ENCODE results near the gene MSX1.
"Not testable (repeated sequence)": the region's sequence is repeated elsewhere in the genome, so short reads cannot be mapped to it uniquely, and the experiment has no call there.

Gene MSX1

GRCh38 chr4:4820261-4820660 lies 39.2 kb upstream of the MSX1 start:
- no peak for TF ChIP-seq CTCF (IDR thresholded peaks at IDR 0.05; ENCODE audit: insufficient read depth, low read depth, low read length, missing control alignments)

GRCh38 chr4:4820739-4821138 lies 38.7 kb upstream of the MSX1 start:
- TF ChIP-seq CTCF (IDR thresholded peaks at IDR 0.05; ENCODE audit: insufficient read depth, low read depth, low read length, missing control alignments): no peak
- H3K4me3 ChIP-seq (ENCODE audit: low read length): no peak overlapping the region
- no peak for DNase-seq (ENCODE audit: low read depth)

More at GRCh38 chr4:4820261-4820660, 39.2 kb upstream of the MSX1 start:
- DNase-seq (ENCODE audit: low read depth): no peak
- H3K4me3 ChIP-seq (ENCODE audit: low read length): no peak overlapping the region

GRCh38 chr4:4821577-4821976 lies 37.9 kb upstream of the MSX1 start:
- TF ChIP-seq CTCF (IDR thresholded peaks at IDR 0.05; ENCODE audit: insufficient read depth, low read depth, low read length, missing control alignments): no peak
- no peak overlapping the region for H3K4me3 ChIP-seq (ENCODE audit: low read length)
- DNase-seq (ENCODE audit: low read depth): no peak

- DNase-seq (ENCODE audit: low read depth); H3K4me3 ChIP-seq (ENCODE audit: low read length): not testable (repeated sequence)
Measured at GRCh38 chr4:4822286-4822685, 37.2 kb upstream of the MSX1 start.

GRCh38 chr4:4823621-4824162 lies 35.8 kb upstream of the MSX1 start:
- H3K4me3 ChIP-seq (ENCODE audit: low read length): no peak overlapping the region
- DNase-seq (ENCODE audit: low read depth): no peak
- TF ChIP-seq CTCF (IDR thresholded peaks at IDR 0.05; ENCODE audit: insufficient read depth, low read depth, low read length, missing control alignments): no peak

- TF ChIP-seq CTCF (IDR thresholded peaks at IDR 0.05; ENCODE audit: insufficient read depth, low read depth, low read length, missing control alignments): no peak
- no peak for DNase-seq (ENCODE audit: low read depth)
- H3K4me3 ChIP-seq (ENCODE audit: low read length): no peak overlapping the region
Measured at GRCh38 chr4:4824232-4824631, 35.2 kb upstream of the MSX1 start.

GRCh38 chr4:4825431-4825830 lies 34.0 kb upstream of the MSX1 start:
- no peak for TF ChIP-seq CTCF (IDR thresholded peaks at IDR 0.05; ENCODE audit: insufficient read depth, low read depth, low read length, missing control alignments)
- DNase-seq (ENCODE audit: low read depth): no peak

More at GRCh38 chr4:4825431-4825830, 34.0 kb upstream of the MSX1 start:
- H3K4me3 ChIP-seq (ENCODE audit: low read length): no peak overlapping the region

Data from epithelial cell of esophagus (primary cell).